Body of pancreas (tissue), 4 donors: ENCODE measurements around the gene EGFL7. TPM values are rescaled to one million over a fixed set of nuclear protein-coding genes. Genes with fewer than 3 reads are reported as not detected.

ENCODE experiments used
- ATAC-seq: fragments of 150-250 bp; one replicate; pipeline ENCODE4 v1.9.1; 2016
- DNase-seq, 4 donors: peaks; one replicate each; pipeline ENCODE4 v3.0.0-alpha.2; 2019
- H3K27ac ChIP-seq, 4 donors: fragments of 200-600 bp; sonication (generic); 1 replicate in 3 of 4; 2 replicates in 1 of 4; pipeline versions ENCODE4 v1.5.1 to v1.6.1; 2016 to 2019; ENCODE audit warnings: mild to moderate bottlenecking in 1 of 4, mixed read lengths in 1 of 4, moderate library complexity in 1 of 4
- H3K27me3 ChIP-seq, 2 donors: fragments of 200-600 bp; sonication (generic); one replicate each; pipeline ENCODE4 v1.6.0; 2016; ENCODE audit warnings: mild to moderate bottlenecking in 1 of 2
- H3K36me3 ChIP-seq, 2 donors: fragments of 200-600 bp; sonication (generic); replicated peaks in 1 of 2; 2 replicates each; pipeline ENCODE4 v1.5.1; 2016; ENCODE audit warnings: low read depth in 2 of 2; ENCODE audit not compliant: insufficient read depth in 1 of 2
- H3K4me1 ChIP-seq: fragments of 200-600 bp; sonication (generic); one replicate; pipeline ENCODE4 v1.6.0; 2016
- H3K4me3 ChIP-seq, 2 donors: fragments of 200-600 bp; sonication (generic); 1 replicate in 1 of 2; 2 replicates in 1 of 2; pipeline ENCODE4 v1.5.1; 2016 to 2019
- H3K9me3 ChIP-seq, 3 donors: fragments of 200-600 bp; sonication (generic); 1 replicate in 2 of 3; 2 replicates in 1 of 3; pipeline ENCODE4 v1.5.1; 2016
- CTCF ChIP-seq, 7 experiments: fragments of 450-650 bp in 4 of 7; fragments of 200-600 bp in 3 of 7; sonication (generic) in 3 of 7; IDR thresholded peaks; one replicate each; pipeline ENCODE4 v1.5.1; 2016 to 2019; ENCODE audit warnings: antibody characterized with exemption in 7 of 7
- POLR2A ChIP-seq, 3 donors: fragments of 450-650 bp; IDR thresholded peaks; one replicate each; pipeline ENCODE4 v1.6.1; 2016; ENCODE audit warnings: antibody characterized with exemption in 3 of 3, mild to moderate bottlenecking in 2 of 3
- WGBS, 2 donors: methylation state at CpG; one replicate each; pipeline ENCODE4 v1.1.5; 2017; 5-methylcytosine and 5-hydroxymethylcytosine counted together
- intact Hi-C: fragments of 100-400 bp; cut with DNase I; formaldehyde crosslinking; loops from one replicate; pipeline ENCODE4 v1.15.1; 2023
- total RNA-seq, 2 donors: library from RNA; depleted of rRNA; stranded (reverse); fragments of >200 nt; gene quantifications; one replicate each; pipeline ENCODE4 v1.1.0, GENCODE V29; 2016

The EGFL7 gene
- total RNA-seq, result 10 to 100 TPM; 14.8 to 47.0 TPM

- H3K27ac ChIP-seq, result peak within 1 kb of the TSS in 2 of 4 donors; percentile 36 to 44
- peaks cover 0 to 2% of the 10 kb centered on the region in 2 donors for H3K27me3 ChIP-seq
- intact Hi-C loops, result no loop called here
- no peak within 1 kb of the TSS for H3K4me3 ChIP-seq
- 69 to 82% methylated on average over 13 to 37 of the region's 38 CpGs for WGBS, 2 donors
- H3K36me3 ChIP-seq, result no peaks in the 10 kb centered on the region
- peaks cover 10% of the 10 kb centered on the region for H3K4me1 ChIP-seq
- DNase-seq (peak in 1 of 4 donors; percentile 38), ATAC-seq (peak; percentile 17)
- TF ChIP-seq POLR2A (IDR thresholded peaks at IDR 0.05) (peak in 2 of 3 donors; percentile 54 to 56), CTCF (IDR thresholded peaks at IDR 0.05) (no peak)
- H3K9me3 ChIP-seq, result no peaks in the 10 kb centered on the region
These were observed at the start of gene EGFL7 for GRCh38 chr9:136662656-136663581. TSS of gene EGFL7 (plus strand) at chr9:136662916. CDS start at chr9:136668283, 5,367 bp downstream.

DNA sequence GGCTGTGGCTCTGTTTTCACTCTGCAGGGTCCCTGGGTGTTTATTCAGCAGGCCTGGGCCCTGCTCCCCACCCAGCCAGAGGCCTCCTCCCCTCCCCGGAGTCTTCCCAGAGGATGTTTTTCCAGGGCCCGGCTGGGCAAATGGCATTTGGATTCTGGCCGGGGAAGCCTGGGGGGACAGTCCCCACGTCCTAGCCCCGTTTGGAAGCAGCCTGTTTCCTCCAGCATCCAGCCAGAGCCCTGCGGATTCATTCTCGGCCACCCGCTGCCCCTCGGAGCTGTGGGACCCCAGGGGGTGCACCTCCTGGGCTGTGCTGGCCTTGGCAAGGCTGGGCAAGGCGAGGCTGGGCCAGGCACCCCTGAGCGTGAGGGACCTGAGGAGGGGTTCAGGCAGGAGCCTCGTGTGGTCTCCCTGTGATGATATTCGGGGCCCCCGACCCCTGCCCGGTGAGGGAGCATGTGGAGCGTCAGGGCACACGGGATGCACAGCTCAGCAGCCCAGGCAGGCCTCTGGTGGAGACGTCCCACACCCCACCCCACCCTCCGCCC, 48.8 kb upstream of the EGFL7 start:
- WGBS, 2 donors, result 69% methylated on average over 18 of the region's 19 CpGs; no CpG with 5 or more reads in 1 of the 2 donors
- no peaks in the 10 kb centered on the region for H3K36me3 ChIP-seq
- intact Hi-C loops, result no loop called here
- no peak overlapping the region for H3K4me3 ChIP-seq
- H3K27ac ChIP-seq, result peak overlapping the region in 1 of 4 donors; percentile 25
- no peaks in the 10 kb centered on the region for H3K9me3 ChIP-seq
- DNase-seq, result no peak
- TF ChIP-seq CTCF (IDR thresholded peaks at IDR 0.05) (no peak), POLR2A (IDR thresholded peaks at IDR 0.05) (no peak)
- H3K4me1 ChIP-seq, result peaks cover 12% of the 10 kb centered on the region
- no peaks in the 10 kb centered on the region for H3K27me3 ChIP-seq
- no peak for ATAC-seq

- no peaks in the 10 kb centered on the region for H3K9me3 ChIP-seq
- ATAC-seq, result peak; percentile 28
- intact Hi-C loops, result no loop called here
- peak in 1 of 4 donors; percentile 41 for DNase-seq
- no peaks in the 10 kb centered on the region for H3K27me3 ChIP-seq
- H3K27ac ChIP-seq, result peak overlapping the region in 1 of 4 donors; percentile 32
- H3K36me3 ChIP-seq, result no peaks in the 10 kb centered on the region
- 88 to 100% methylated on average over 11 to 22 of the region's 22 CpGs for WGBS, 2 donors
- H3K4me3 ChIP-seq, result no peak overlapping the region
- H3K4me1 ChIP-seq, result peaks cover 12% of the 10 kb centered on the region
- TF ChIP-seq POLR2A (IDR thresholded peaks at IDR 0.05) (no peak), CTCF (IDR thresholded peaks at IDR 0.05) (no peak)
These were observed 48.3 kb upstream of the EGFL7 start for GRCh38 chr9:136614372-136614922.

DNA sequence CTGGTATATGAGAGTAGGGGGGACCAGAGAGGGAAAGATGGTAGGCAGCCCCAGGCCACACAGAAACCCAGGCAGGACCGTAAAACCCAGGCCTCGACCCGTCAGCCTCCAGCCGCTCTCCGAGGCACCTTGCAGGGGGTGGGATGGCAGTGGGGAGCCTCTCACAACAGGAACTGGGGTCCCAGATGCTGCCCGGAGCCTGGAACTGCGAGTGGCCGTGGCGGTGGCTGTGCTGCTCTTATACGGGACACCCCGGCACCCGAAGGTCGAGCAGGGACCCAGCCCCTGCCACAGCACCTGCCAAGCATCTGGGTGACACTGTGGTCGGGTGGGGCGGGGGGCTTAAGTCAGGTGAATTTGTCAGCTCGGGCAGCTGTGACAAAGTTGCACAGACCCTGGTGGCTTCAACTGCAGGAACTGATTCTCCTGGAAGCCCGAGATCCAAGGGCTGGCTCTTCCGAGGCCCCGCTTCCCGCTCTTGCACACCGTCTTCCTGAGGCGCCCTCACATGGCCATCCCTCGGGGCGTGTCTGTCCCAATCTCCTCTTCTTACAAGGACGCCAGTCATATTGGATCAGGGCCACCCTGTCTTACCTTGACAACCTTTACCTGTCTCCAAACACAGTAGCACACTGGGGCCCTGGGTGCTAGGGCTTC, 47.6 kb upstream of the EGFL7 start:
- ATAC-seq, result no peak
- TF ChIP-seq POLR2A (IDR thresholded peaks at IDR 0.05) (no peak), CTCF (IDR thresholded peaks at IDR 0.05) (peak in 1 of 7 experiments; percentile 8)
- WGBS, 2 donors, result 52 to 65% methylated on average over 11 to 18 of the region's 25 CpGs
- Histone ChIP-seq H3K36me3 (no peaks in the 10 kb centered on the region), H3K9me3 (no peaks in the 10 kb centered on the region), H3K4me1 (peaks cover 12% of the 10 kb centered on the region), H3K4me3 (no peak overlapping the region), H3K27ac (peak overlapping the region in 1 of 4 donors; percentile 32), H3K27me3 (no peaks in the 10 kb centered on the region)
- peak in 2 of 4 donors; percentile 53 to 67 for DNase-seq
- intact Hi-C loops, result no loop called here
